SK-N-SH treated with all-trans-retinoic acid at 6 μM for 48 hours (cell line): ENCODE measurements around the gene MTF1.
"Not testable (repeated sequence)": the region's sequence is repeated elsewhere in the genome, so short reads cannot be mapped to it uniquely, and the experiment has no call there.

Experiments
- CREB5 ChIP-seq: fragments of 250-450 bp; sonication (Bioruptor Pico); IDR thresholded peaks from 2 replicates; pipeline ENCODE4 v1.5.1; 2020; ENCODE audit warnings: low read depth, mild to moderate bottlenecking, moderate library complexity
- CSDC2 ChIP-seq: fragments of 250-450 bp; sonication (Bioruptor Pico); IDR thresholded peaks from 2 replicates; pipeline ENCODE4 v1.5.0; 2020; ENCODE audit warnings: mild to moderate bottlenecking, moderate library complexity
- ESRRG ChIP-seq: fragments of 250-450 bp; sonication (Bioruptor Pico); IDR thresholded peaks from 2 replicates; pipeline ENCODE4 v1.6.1; 2021; ENCODE audit warnings: mild to moderate bottlenecking
- GLIS3 ChIP-seq: fragments of 250-450 bp; sonication (Bioruptor Pico); IDR thresholded peaks from 2 replicates; pipeline ENCODE4 v1.5.0; 2020; ENCODE audit warnings: mild to moderate bottlenecking, moderate library complexity
- PATZ1 ChIP-seq: fragments of 250-450 bp; sonication (Bioruptor Pico); IDR thresholded peaks from 2 replicates; pipeline ENCODE4 v1.8.0; 2020; ENCODE audit warnings: mild to moderate bottlenecking, moderate library complexity, borderline replicate concordance
- RARB ChIP-seq: fragments of 250-450 bp; sonication (Bioruptor Pico); IDR thresholded peaks from 2 replicates; pipeline ENCODE4 v1.8.0; 2021; ENCODE audit warnings: mild to moderate bottlenecking, moderate library complexity
- ZNF70 ChIP-seq: fragments of 450-650 bp; formaldehyde crosslinking; IDR thresholded peaks from 2 replicates; pipeline ENCODE4 v1.5.0; 2020; ENCODE audit warnings: mild to moderate bottlenecking, moderate library complexity

GRCh38 chr1:37908531-37908930, 49.1 kb upstream of the MTF1 start:
- not testable (repeated sequence) for TF ChIP-seq CREB5 (CRISPR knock-in tag); GLIS3 (CRISPR knock-in tag); ZNF70; RARB (CRISPR knock-in tag); ESRRG (CRISPR knock-in tag); CSDC2 (CRISPR knock-in tag); PATZ1 (CRISPR knock-in tag)
